ENCODE results near the gene TEDC2.
A peak's percentile ranks its signal among the peaks of the same experiment; 100 is the strongest.

TEDC2 gene

DNA sequence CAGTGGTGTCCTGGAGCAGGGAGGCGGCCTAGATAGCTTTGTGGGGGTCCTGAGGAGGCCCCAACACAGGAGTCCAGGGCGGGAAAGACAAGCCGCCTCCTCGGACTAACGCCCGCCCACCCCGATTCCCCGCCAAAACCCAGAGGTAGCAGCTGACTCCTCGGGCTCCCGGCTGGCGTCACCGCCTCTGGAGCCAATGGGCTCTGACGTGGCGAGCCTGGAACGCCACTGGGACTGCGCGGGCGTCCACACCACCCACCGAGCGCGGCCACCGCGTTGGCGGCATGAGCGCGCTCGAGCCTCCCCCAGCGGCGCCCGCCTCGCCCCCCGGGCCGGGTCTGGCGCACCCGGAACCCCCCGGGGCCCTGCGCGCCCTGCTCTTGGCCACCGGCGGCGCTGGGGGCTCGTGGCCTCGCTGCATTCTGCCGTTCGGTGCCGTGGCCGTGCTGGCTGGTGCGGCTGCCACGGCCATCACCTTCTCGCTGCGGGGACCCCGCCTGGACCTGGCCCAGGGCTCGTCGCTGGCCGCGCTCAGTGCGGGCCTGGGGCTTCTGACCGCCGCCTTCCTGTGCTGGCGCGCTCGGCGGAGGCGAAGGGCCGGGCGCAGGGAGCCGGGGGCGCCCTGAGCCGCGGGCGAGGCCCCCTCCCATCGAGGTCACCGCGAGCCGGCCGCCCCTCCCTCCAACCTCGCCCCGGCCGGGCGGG, 7.8 kb downstream of the TEDC2 start:
- DNase-seq = peak; percentile 91

DNA sequence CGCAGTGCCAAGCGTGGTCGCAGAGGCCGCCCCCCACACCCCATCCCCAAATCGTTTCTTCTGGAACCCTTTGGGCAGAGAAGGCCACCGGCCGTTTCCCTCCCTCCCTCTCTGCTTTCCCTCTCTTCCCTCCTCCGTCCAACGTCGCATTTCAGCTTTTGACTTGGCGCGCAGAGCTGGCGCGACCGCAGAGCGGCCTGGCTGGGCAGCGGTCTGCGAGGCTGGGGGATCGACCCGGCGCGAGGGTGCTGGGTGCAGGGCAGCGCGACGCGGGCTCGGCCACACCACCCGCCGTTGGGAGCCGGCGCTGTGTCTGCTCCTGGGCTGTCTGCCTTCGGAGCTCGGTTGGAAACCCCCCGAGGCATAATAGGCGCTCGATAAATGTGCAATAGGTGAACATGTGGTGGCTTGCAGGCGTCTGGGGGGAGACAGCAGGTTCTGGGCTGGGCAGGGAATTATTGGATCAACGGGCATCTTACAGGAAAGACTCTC, 8.4 kb downstream of the TEDC2 start:
- peak; percentile 67 for DNase-seq

DNA sequence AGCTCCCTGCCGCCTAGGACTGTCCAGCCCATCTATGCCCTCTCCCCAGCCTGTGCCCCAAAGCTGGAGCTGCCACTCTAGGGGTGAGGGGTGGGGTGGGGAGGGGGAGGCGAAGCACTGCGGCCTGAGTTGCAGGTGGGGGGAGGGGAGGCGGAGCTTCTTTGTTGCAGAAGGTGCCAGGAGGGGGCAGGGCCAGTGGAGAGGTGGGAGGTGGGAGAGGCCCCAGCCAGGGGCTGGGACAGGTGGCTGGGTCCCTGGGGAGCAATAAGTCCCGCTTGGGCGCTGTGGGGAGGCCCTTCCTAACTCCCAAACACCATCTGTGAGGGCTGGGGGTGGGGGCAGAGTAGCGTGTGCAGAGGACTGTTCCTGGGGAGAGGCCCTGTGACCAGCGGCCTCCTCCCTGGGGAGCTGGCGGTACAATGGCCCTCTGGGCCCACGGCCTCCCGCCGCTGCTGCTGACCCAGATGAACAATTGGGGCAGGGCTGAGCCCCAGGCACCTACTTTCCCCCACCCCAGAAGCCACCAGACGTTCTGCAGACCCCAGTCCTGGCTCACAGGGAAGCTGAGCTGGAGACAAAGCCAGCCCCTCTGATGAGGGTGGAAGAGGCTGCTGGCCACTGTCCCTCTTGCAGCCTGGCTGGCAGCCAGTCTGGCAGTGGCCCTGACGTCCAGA, 9.0 kb downstream of the TEDC2 start:
- DNase-seq = no peak

DNA sequence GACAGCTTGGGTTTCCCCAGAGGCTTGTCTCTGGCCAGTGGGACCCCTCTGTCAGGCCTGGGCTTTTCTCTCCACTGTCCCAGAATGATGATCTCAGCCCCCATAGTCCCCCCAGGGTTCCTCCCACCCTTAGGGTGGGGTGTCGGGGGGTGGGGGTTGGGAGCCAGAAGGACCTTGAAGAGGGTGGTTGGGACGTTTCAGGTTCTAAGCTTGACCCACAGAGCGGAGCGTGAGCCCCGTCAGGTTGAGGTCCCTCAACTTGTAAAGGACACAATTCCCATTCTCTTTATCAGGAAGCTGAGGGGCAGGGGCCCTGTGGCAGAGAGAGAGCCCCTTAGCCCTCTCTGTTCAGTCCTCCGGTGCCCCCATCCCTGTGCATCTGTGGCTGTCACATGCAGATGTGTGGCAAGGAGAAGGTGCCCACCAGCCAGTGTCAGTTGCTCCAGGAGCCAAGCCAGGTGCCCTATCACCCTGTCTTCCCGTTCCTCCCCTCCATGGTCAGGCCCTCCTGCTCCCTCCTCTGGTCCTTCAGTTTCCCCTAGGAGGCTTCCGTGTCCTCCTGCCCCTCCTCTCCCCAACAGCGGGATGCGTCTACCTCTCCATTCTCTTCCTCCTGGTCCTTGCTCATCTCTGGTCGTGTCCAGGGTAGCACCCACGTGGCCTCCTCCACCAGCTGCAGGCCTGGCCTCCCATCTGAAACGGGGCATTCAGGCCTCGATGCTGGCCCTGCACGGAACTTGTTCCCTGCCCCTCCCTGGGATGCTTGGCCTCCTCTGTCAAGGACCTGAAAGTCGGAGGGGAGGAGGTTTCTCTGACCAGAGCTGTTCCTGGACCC, 9.7 kb downstream of the TEDC2 start:
- DNase-seq = no peak

DNA sequence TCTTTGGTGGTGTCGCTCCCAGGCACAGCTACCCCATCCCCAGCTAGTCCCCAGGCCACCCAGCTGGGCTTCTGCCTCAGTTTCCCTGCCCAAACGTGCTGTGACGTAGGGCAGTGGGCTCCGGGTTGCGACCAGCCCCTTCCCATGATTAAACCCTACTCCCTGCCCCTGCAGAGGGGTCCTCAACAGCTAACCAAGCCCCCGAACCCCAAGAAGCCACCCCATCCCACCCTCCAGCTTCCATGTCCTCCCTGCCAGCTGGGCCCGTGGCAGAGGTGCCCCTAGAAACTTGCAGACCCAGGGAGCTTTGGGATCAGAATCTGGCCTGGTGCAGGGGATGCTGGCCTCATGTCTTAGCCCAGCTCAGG, 10.3 kb downstream of the TEDC2 start:
- no peak for DNase-seq

DNA sequence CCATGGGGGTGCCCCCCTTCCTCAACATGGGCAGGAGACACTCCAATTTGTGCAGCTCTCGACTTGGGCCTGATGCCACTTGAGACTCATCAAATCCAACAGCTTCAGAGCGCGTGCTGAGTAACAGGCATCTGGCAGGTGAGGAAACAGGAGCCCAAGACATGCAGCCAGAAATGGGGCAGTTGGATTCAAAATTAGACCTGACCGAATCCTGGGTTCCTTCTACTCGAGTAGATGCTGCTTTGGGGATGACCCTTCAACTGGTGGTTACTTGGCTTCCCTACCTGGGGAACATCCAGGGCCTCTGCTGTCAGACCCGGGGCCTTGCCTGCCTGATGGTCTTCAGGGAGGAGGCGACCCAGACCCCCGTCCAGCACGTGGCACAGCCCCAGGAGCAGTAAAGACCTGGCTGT, 10.7 kb downstream of the TEDC2 start:
- no peak for DNase-seq

DNA sequence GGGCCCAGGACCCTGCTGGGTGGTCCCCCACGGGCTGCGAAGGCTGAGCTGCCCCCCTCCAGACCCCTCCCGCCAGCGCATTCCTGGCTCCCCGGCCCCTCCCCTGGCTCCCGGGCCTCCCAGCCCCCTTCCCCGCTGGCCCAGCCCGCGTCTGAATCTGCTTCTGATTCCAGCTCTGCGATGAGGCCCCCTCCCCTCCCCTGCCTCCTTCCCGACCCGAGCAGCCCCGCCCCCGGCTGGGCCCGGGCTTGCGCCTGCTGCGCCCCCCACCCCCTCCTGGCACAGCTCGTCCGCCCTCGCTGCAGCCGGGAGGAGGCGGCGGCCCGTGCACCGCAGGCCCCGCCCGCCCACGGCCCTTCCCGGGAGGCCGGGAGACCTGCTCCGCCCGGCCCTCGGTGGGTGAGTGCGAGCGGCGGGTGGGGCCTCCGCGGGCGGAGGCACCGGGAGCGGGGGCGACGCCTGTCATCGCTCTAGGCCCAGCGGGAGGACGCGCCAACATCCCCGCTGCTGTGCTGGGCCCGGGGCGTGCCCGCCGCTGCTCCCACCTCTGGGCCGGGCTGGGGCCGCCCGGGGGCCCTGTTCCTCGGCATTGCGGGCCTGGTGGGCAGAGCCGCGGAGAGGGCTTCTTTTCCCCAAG, 11.2 kb downstream of the TEDC2 start, which contains the start of gene NTN3:
Gene NTN3 (plus strand): TSS at position 282 of the 637 bp plus-strand sequence. CDS start 405 bp downstream, outside the sequence.
- peak; percentile 89 for DNase-seq

DNA sequence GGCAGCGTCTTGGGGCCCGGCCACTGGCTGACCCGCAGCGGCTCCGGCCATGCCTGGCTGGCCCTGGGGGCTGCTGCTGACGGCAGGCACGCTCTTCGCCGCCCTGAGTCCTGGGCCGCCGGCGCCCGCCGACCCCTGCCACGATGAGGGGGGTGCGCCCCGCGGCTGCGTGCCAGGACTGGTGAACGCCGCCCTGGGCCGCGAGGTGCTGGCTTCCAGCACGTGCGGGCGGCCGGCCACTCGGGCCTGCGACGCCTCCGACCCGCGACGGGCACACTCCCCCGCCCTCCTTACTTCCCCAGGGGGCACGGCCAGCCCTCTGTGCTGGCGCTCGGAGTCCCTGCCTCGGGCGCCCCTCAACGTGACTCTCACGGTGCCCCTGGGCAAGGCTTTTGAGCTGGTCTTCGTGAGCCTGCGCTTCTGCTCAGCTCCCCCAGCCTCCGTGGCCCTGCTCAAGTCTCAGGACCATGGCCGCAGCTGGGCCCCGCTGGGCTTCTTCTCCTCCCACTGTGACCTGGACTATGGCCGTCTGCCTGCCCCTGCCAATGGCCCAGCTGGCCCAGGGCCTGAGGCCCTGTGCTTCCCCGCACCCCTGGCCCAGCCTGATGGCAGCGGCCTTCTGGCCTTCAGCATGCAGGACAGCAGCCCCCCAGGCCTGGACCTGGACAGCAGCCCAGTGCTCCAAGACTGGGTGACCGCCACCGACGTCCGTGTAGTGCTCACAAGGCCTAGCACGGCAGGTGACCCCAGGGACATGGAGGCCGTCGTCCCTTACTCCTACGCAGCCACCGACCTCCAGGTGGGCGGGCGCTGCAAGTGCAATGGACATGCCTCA, 12.0 kb downstream of the TEDC2 start:
- DNase-seq = no peak

DNA sequence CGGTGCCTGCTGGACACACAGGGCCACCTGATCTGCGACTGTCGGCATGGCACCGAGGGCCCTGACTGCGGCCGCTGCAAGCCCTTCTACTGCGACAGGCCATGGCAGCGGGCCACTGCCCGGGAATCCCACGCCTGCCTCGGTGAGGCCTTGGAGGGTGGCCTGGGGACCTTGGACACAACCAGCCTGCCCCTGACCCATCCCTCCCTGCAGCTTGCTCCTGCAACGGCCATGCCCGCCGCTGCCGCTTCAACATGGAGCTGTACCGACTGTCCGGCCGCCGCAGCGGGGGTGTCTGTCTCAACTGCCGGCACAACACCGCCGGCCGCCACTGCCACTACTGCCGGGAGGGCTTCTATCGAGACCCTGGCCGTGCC, 12.6 kb downstream of the TEDC2 start:
- no peak for DNase-seq

DNA sequence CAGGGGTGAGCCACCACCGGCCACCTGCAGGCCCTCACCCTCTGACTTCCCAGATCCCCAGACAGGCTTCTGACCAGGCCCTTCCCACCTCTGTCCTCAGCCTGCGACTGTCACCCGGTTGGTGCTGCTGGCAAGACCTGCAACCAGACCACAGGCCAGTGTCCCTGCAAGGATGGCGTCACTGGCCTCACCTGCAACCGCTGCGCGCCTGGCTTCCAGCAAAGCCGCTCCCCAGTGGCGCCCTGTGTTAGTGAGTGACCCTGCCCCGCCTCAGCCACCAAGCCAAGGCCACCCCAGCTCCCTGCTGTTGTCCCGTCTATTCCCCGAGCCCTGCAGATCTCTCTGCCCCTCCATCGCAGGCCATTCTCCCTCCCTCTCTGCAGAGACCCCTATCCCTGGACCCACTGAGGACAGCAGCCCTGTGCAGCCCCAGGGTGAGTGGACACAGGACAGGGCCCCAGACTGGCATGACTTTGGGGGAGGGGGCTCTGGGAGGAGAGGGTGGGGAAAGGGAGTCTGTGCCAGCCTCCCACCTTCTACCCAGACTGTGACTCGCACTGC, 13.1 kb downstream of the TEDC2 start:
- DNase-seq = no peak

DNA sequence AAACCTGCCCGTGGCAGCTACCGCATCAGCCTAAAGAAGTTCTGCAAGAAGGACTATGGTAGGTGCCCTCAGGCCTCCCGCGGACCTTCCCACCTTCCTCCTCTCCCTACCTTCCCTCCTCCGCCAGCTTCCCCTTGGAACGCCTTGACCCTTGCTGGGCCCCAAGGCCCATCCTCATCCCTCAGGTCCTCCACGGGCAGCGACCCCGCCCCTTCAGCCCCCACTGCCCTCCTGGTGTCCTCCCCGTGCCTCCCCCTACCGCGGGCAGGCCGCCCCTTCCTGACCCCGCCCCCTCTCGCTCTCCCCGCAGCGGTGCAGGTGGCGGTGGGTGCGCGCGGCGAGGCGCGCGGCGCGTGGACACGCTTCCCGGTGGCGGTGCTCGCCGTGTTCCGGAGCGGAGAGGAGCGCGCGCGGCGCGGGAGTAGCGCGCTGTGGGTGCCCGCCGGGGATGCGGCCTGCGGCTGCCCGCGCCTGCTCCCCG, 13.6 kb downstream of the TEDC2 start:
- no peak for DNase-seq

DNA sequence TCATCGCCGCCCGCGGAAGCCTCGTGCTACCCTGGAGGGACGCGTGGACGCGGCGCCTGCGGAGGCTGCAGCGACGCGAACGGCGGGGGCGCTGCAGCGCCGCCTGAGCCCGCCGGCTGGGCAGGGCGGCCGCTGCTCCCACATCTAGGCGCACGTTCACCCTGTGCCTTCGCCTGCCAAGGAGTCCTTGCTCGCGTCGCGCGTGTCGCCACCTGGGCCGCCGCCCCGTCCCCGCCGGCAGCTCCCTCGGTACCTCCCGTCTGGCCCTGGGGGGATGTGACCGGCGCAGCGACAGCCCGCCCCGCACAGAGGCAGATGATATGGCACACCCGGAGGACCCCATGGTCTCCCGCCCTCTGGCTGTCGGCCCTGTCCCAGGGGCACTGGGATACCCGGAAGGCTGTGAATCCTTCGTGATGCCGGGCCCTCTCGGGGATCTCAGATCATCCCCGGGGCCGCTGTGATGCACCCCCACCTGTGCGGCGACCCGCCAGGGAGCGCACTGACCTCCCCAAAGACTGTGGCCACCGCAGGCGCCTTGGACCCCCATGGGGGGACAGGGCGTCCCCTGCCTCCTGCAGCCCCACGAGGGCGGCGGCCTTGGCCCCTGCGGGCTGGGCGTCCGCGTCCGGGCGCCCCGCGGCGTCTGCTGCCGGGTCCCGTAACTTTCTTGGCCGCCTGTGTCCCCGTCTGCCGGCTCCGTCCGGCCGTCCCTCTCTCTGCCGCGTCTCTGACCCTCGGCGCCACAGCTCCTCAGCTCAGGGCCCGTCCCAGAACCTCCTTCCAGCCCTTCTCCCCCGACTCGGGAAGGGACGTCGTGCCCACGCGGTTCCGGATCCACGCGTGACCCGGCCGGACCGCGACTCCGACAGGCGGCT, 14.3 kb downstream of the TEDC2 start:
- peak; percentile 62 for DNase-seq

DNA sequence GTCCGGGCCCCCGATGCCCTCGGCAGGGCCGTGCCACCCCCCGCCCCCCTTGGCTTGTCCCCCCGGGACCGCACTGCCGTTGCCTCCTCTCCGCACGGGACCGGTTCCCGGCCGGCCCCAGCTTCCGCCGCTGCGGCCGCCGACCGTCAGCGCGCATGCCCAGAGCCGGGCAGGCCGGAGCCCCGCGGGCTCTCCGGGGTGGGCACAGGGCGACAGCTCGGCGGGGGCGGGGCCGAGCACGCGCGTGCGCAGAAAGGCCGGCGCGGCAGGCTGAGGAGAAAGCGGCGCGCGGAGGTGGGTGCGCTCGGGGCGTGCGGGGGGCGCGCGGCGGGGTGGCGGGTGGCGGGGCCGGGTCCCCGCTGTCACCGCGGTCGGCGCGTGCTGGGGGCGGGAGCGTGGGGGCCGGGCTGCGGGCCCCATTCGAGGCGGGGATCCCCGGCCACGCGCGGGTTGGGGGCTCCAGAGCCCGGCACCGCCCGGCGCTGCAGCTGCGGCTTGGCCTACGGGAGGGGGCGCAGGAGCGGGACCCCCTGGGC, 15.0 kb downstream of the TEDC2 start, which contains the start of gene TBC1D24:
Gene TBC1D24 (plus strand): TSS at position 251 of the 536 bp plus-strand sequence. CDS start 21,022 bp downstream, outside the sequence.
- peak; percentile 91 for DNase-seq

DNA sequence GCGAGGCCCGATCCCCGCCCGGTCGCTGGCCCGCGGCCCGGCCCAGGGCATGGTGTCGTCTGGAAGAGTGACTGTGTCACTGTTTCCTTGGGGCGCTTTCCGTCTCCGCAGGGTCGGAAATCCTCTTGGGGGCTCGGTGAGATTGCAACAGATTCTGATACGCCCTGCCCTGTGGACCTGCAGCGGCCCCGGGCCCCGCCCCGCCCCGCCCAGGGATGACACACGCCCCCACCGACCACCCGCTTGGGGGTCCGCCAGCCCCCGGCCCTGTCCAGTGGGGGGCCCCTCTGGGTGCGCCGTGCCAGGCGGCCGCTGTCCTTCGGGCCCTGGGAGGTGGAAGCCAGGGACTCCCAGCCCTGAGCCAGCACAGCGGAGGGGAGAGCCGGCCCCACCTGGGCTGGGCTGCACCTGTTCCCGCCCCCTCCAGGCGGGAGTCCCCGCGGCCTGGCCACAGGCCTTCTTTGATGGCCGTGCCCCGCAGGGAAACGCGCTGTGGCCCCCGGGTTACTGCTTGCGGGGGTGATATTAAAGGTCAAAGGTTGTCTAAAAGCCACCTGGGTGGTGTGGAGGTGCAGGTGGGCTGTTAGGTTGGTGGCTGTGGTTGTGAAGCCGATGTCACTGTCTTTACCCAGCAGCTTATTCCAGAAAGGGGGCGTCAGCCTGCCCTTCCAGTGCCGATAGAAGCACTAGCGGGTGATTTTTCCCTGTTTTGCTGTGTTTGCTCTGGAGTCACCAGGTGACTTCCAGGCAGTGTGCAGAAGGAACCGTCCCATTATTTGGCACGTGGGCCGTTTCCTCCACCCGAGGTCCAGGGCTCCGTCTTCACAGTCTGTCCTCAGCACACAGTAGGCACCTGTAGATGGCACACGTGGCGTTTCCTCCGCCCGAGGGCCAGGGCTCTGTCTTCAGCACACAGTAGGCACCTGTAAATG, 15.8 kb downstream of the TEDC2 start:
- no peak for DNase-seq

DNA sequence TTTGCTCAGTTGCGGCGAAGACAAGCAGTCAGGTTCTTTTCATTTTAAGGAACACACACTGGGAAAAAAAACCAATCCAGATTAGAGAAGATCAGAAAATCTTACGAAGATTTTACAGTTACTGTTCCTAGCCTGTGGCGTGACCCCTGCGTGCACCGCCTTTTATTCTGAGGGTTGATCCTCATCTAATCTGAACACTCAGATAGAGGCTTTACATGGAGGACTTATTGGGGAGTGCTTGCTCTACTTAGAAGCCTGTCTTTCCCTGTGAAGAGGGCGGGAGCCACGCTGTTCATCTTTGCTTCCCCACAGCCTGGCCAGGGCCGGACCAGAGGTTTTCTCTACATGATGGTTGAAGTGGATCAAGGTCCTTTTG, 16.4 kb downstream of the TEDC2 start:
- no peak for DNase-seq

DNA sequence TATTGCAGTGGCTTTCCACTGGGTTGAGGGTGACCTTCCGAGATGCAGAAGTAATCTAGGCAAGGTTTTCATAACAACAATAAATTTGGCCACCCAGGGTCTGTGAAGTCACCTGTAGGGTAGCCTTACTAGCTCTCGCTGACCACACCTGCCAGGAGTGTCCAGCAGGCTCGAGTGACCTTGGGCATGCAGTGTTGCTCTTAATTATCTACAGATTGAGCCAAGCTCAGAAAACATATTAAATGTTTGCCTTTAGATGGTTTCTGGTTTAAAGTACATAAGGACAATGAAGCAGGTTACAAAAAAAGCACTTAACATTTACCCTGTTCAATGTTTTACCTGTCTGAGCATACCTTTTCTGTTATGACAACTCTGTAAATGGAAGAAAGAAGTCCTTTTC, 16.8 kb downstream of the TEDC2 start:
- DNase-seq = no peak

DNA sequence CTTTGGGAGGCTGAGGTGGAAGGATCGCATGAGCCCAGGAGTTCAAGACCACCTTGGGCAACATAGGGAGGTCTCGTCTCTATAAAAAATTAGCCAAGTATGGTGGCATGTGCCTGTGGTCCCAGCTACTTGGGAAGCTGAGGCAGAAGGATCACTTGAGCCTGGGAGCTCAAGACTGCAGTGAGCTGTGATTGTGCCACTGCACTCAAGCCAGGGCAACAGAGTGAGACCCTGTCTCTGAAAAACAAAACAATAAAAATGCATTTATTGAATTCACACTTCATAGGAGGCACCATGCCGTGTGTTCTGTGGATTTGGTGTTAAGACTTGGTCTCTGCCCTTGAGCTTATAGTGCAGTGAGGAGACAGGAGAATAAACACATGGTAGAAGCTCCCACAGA, 17.4 kb downstream of the TEDC2 start:
- no peak for DNase-seq

DNA sequence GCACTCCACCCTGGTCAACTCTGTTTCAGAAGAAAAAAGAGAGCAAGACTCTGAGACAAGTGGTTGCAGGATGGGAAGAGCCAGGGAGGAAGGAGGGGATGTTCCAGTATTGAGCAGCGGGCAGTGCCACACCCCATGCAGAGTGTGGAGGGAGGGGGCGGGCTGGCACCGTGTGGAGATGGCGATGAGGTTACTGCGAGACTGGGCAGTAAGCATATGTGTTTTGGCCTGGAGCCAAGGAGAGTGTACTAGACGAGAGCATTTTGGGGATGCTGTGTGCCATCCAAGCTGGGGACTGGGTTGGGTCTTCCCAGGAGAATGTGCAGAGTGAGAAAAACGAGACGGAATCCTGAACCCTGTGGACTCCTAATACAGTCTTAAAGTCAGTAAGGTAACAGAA, 18.4 kb downstream of the TEDC2 start:
- no peak for DNase-seq

DNA sequence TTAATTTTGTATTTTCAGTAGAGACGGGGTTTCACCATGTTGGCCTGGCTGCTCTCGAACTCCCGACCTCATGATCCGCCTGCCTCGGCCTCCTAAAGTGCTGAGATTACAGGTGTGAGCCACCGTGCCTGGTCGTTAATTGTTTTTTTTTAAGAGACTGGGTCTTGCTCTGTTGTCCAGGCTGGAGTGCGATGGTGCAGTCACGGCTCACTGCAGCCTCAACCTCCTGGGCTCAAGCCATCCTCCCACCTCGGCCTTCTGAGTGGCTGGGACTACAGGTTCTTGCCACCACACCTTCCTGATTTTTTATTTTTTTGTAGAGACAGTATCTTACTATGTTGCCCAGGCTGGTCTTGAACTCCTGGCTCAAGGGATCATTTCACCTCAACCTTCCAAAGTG, 20.1 kb downstream of the TEDC2 start:
- peak; percentile 9 for DNase-seq

Data from left hindlimb (tissue), 1 donor.